Ishikawa (cell line): ENCODE results near the gene TEX14.

Experiments used
- CEBPB ChIP-seq: IDR thresholded peaks from 2 replicates; pipeline ENCODE4 v1.6.1; 2012
- CREB1 ChIP-seq: IDR thresholded peaks from 2 replicates; pipeline ENCODE4 v1.6.1; 2012; ENCODE audit warnings: low read depth
- EGR1 ChIP-seq: IDR thresholded peaks from 2 replicates; pipeline ENCODE4 v1.6.1; 2012
- EP300 ChIP-seq: IDR thresholded peaks from 2 replicates; pipeline ENCODE4 v1.6.1; 2012; ENCODE audit warnings: borderline replicate concordance
- FOXM1 ChIP-seq: IDR thresholded peaks from 2 replicates; pipeline ENCODE4 v1.6.1; 2012; ENCODE audit warnings: low read depth, borderline replicate concordance
- MAX ChIP-seq: IDR thresholded peaks from 2 replicates; pipeline ENCODE4 v1.6.1; 2012
- NFIC ChIP-seq: IDR thresholded peaks from 2 replicates; pipeline ENCODE4 v1.6.1; 2012
- RAD21 ChIP-seq: IDR thresholded peaks from 2 replicates; pipeline ENCODE4 v1.6.1; 2012; ENCODE audit warnings: low read depth
- REST ChIP-seq: IDR thresholded peaks from 2 replicates; pipeline ENCODE4 v1.6.1; 2012; ENCODE audit warnings: low read depth, mild to moderate bottlenecking
- TAF1 ChIP-seq: IDR thresholded peaks from 2 replicates; pipeline ENCODE4 v1.6.1; 2012; ENCODE audit warnings: low read depth, mild to moderate bottlenecking
- TCF12 ChIP-seq: IDR thresholded peaks from 2 replicates; pipeline ENCODE4 v1.6.1; 2012; ENCODE audit warnings: low read depth
- TEAD4 ChIP-seq: IDR thresholded peaks from 2 replicates; pipeline ENCODE4 v1.6.1; 2012
- YY1 ChIP-seq: IDR thresholded peaks from 2 replicates; pipeline ENCODE4 v1.6.1; 2012; ENCODE audit warnings: low read depth
- ZBTB7A ChIP-seq: IDR thresholded peaks from 2 replicates; pipeline ENCODE4 v1.6.1; 2012; ENCODE audit warnings: low read depth
- TF ChIP-seq, protein P1 (sequence below): IDR thresholded peaks from 2 replicates; pipeline ENCODE4 v1.6.1; 2012

The TEX14 gene

GRCh38 chr17:58703916-58704286, 12.1 kb upstream of the TEX14 start:
- no peak for TF ChIP-seq EGR1
- no peak for TF ChIP-seq RAD21
- no peak for TF ChIP-seq REST
- no peak for TF ChIP-seq TAF1
- no peak for TF ChIP-seq TEAD4
- TF ChIP-seq FOXM1, result no peak
- no peak for TF ChIP-seq YY1
- TF ChIP-seq EP300, result no peak
- TF ChIP-seq ZBTB7A, result no peak
- TF ChIP-seq CREB1, result no peak
- no peak for TF ChIP-seq TCF12
- TF ChIP-seq, protein P1, sequence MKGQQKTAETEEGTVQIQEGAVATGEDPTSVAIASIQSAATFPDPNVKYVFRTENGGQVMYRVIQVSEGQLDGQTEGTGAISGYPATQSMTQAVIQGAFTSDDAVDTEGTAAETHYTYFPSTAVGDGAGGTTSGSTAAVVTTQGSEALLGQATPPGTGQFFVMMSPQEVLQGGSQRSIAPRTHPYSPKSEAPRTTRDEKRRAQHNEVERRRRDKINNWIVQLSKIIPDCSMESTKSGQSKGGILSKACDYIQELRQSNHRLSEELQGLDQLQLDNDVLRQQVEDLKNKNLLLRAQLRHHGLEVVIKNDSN, result no peak
- TF ChIP-seq NFIC, result no peak
- no peak for TF ChIP-seq MAX
- TF ChIP-seq CEBPB, result no peak

- TF ChIP-seq ZBTB7A (no peak), CEBPB (no peak), REST (no peak), YY1 (no peak), MAX (no peak), FOXM1 (no peak), NFIC (no peak), TAF1 (no peak), CREB1 (no peak), EP300 (no peak), RAD21 (no peak), TEAD4 (no peak), TCF12 (no peak), EGR1 (no peak)
- TF ChIP-seq, protein P1, result no peak
Observed at GRCh38 chr17:58703137-58703915, 11.5 kb upstream of the TEX14 start.

- TF ChIP-seq CREB1 (no peak), TCF12 (no peak), REST (no peak), RAD21 (no peak), YY1 (no peak), ZBTB7A (no peak), CEBPB (no peak), MAX (no peak), EP300 (no peak), TAF1 (no peak), TEAD4 (no peak), NFIC (no peak), EGR1 (no peak), FOXM1 (no peak)
- TF ChIP-seq, protein P1, result no peak
Observed at GRCh38 chr17:58702708-58703107, 10.9 kb upstream of the TEX14 start.
